Stimulated activated CD8-positive, alpha-beta memory T cell treated with anti-CD3 and anti-CD28 coated beads, Interleukin-2, amount 100 ng/mL, for 48 hours (primary cell): ENCODE results near the gene TMEM163.
"Not testable (repeated sequence)": the region's sequence is repeated elsewhere in the genome, so short reads cannot be mapped to it uniquely, and the experiment has no call there.

Experiments
- DNase-seq, 2 donors: peaks; one replicate each; pipeline ENCODE4 v3.0.0-alpha.2; 2020; ENCODE audit warnings: low read depth in 2 of 2

TMEM163 gene

DNA sequence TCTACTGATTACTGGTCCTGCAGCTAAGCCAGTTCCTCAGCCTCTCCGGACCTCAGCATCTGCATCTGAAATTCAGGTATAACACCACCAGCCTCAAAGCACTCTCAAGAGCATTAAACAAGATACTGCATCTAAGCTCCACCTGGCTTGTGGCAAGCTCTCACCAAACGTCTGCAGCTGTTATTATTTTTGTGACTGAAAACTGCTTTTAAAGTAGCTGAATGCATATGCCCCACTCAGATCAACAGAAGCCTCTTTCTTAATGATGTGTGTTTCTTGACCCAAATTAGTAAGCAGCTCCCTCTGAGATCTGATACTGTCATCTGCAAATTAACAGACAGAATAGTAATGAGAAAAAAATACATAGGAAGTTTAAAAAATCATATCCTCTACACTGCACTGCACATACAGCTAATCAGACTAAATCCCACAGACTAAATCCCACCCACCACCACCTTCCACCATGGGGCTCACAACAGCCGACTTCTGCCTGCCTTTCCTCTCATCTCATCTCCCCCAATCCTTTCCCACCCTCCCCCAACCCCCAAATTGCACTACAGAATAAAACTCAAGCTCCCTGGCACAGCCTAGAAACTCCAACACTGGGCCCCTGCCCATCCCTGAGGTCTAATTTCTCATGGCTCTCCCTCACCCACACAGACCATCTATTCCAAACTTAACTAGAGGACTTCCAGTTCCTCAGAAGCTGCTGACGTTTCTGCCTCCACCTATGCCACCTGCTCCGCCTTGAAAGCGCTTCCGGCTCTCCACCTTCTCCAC lies 52.9 kb downstream of the TMEM163 start:
- DNase-seq: no peak

GRCh38 chr2:134663451-134664450 lies 55.0 kb downstream of the TMEM163 start:
- DNase-seq: no peak

DNA sequence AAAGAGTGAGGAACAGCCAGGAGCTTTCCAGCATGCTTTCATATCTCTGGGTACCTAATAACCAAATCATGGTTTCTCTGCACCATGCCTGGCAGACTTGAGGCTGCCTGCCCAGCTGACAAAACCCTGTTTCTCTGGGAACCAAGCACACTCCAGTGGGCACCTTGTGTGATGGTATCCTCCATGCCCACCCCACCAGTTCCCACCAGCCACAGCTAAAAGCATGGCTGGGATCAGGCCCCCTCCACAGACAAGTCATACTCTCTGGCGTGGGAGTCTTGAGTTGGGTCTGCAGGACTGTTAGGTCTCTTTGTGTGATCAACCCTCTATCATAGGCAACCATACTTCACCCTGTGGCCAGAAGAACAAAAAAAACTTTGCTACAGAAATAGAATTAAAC lies 56.0 kb downstream of the TMEM163 start:
- no peak for DNase-seq

DNA sequence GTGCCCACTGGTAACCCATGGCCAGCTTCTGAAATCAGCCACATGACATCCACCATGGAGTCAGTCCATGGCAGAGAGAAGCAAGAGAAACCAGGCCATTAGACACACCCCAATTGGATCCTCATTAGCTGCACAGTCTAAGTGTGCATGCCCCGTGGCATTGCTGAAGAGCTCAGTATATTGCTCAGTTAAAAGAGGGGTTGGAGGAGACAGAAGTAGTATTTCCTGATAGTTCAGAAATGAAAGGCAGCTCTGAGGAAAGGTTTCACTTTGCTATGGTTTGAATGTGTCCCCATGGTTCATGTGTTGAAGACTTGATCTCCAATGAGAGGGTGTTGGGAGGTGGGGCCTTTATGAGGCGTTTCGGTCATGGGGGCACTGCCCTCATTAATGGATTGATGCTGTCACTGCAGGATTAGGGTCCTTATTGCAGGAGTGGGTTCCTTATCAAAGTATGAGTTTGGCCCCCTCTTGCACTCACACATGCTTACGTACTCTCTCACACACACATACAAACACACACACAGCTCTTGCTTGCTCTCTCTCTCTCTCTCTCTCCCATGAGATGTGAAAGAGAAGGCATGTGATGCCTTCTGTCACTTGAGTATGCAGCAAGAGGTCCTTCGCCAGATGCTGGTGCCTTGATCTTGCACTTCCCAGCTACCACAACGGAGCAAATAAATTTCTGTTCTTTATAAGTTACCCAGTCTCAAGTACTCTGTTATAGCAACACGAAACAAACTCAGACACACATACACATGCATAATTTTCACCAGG lies 58.0 kb downstream of the TMEM163 start:
- DNase-seq: no peak

- no peak for DNase-seq
Measured at GRCh38 chr2:134659724-134660123, 59.1 kb downstream of the TMEM163 start.

- DNase-seq: no peak
Measured at GRCh38 chr2:134657650-134658250, 61.0 kb downstream of the TMEM163 start.

- DNase-seq: not testable (repeated sequence)
Measured at GRCh38 chr2:134656391-134656790, 62.4 kb downstream of the TMEM163 start.

DNA sequence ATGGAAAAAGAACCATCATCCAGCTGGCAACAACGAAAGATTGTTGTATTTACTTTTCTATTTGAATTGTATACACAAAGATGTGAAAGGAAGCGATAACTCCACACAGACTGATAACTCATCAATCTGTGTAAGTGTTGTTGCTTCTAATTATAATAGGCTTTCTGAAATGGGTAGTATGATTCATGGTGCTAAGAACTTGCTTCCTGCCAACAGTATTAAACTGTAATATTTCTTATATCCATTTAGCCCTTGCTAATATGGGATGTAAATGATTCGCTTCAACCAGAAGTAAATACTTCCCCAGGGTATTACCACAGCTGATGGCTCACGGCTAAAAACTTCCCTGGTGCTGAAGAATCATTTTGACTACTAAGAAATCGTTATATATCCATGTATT lies 70.2 kb downstream of the TMEM163 start:
- no peak for DNase-seq

GRCh38 chr2:134647607-134648256 lies 71.1 kb downstream of the TMEM163 start:
- DNase-seq: no peak

DNA sequence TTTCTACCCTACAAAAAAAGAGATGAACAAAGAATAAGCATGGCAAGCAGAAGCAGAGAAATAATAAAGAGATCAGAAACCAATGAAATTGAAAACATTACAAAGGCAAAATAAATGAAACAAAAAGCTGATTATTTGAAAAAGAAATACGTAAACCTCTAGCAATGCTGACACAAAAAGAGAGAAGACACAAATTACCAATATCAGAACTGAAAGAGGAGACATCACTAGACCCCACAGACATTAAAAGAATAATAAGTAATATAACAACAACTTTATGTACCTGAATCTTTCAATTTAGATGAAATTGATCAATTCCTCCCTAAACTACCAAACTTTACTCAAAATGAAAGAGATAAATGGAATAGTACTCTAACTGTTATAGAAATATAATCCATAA lies 75.9 kb downstream of the TMEM163 start:
- DNase-seq: no peak

- no peak for DNase-seq
Measured at GRCh38 chr2:134640494-134640893, 78.3 kb downstream of the TMEM163 start.

DNA sequence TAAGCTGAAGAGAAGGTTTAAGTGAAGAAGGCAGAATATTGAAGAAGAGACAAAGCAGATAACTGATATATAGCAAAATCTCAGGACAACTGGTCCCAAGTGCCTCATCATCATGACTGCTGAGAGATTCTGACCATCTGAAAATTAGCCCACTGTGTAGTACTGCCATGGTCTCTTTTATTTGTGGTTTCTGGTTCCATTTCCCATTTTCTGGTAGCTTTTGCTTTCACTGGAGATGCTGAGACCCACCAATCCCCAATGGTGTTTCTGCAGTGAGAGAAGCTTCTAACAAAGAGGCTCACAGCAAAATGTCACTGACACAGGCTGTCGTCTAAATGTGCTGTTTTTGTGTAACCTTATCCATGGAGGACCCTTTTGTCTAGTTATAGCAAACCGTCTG lies 79.5 kb downstream of the TMEM163 start:
- no peak for DNase-seq

DNA sequence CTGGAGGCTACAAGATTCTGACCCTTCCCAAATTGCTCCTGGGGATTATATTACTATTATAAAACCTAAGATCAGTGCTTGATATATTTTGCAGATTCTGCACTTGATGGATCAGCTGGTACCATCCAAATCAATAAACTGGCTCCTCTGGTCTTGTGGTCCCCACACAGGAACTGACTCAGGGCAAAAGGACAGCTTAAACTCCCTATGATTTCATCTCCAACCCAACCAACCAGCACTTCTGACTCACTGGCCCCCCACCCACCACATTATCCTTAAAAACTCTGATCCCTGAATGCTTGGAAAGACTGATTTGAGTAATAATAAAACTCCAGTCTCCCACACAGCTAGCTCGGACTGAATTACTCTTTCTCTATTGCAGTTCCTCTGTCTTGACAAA lies 82.1 kb downstream of the TMEM163 start:
- DNase-seq: no peak

DNA sequence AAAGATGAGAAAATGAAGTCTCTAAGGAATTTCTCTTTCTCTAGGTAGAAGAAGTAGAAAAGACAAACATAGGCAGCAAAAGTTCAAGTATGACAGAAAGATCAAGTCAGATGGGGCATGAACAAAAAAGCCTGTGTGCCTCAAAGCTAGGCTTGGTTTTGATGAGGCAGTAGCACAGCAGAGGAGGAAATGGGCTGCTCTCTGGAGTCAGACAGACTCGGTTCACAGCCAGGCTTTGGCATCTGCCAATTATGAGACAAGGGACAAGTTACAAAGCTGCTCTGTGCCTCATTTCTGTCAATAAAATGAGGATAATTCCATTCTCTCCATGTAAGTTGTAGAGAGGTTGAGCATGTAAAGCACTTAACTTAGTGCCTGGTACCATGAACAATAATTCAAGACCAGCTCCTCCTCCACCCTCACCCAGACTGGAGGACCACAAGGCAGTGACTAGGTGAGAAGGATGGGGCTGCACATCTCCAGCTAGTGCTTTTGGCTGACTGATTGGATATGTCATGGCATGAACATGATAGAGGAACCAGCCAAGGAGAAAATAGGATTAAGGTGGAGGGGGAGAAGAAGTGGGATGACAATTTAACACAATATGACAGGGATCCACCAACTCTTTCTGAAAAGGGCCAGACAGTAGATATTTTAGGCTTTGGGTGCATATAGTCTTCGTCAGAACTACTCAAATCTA lies 84.6 kb downstream of the TMEM163 start:
- no peak for DNase-seq

DNA sequence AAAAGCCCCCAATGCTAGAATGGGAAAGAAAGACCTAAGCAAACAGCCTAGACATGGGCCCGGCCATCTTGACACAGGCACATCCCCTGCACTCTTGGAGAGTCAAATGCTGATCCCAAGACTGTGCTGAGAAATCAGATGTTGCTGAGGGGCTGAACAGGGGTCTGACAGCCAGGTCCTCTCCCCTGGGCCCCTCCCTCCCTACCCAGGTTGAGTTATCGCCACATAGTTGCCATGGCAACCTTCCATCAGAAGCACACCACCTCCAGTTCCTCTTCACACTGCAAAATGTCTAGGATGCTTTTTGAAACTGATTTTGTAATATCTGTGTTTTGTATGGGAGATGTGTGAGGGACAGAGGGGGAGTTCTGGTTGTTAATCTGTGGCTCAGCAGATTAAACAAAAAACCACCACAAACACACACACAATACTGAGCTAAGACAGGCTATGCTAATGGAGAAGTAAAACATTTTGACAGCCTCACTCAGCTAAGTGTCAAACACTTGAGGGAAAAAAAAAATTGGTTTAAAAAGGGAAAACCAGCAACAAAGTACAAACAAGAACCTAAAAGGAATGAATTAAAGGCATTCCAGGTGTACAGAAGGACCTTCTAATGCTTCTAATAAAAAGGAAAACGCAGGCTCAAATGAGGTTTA lies 88.2 kb downstream of the TMEM163 start:
- no peak for DNase-seq

DNA sequence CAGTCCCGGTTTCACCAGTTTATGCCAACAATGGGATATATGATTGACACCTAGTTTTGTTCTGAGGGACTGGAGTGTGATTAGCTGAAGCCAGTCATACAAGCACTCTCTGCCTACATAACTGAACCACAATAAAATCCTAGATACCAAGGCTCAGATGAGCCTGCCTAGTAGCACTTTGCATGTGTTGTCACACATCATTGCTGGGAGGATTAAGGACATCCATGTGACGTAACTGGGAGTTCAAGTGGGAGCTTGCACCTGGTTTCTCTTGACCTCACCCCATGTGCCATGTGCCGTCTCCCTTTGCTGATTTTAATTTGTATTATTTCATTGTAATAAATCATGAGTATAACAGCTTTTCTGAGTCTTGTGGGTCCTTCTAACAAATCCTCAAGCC lies 90.3 kb downstream of the TMEM163 start:
- no peak for DNase-seq

DNA sequence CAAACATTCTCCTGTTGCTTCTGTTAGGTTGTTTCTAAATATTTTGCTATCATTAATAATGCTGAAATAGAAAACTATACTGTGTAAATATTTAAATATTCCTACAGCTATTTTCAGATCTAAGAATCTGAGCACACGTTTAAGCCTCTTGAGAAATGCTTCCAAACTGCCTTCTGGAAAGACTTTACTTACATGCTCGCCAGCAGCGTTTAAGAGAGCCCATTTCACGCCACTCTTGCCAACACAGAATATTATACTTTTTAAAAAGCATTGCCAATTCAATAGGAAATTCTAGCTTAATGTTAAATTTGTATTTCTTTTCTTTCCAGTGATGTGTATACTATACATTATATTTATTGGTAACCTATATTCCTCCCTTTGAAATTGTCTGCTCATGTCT lies 92.0 kb downstream of the TMEM163 start:
- DNase-seq: no peak

DNA sequence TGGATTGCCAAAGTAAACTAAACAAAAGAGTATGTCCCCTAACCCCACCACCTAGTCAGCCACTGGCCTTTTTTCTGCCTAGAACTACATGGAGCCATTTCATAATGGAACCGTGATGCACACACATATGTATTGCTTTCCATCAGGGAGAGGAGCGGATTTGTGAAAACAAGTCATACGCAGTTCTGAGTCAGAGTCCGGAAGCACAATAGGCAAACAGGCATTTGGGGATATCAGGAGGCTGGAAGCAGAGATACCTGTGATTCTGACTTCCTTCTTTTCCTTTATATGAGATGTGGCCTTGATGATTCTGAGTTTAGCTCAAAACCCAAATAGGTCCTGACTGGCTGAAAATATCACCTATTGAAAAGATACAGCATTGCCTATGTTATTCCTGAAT lies 93.5 kb downstream of the TMEM163 start:
- DNase-seq: no peak

DNA sequence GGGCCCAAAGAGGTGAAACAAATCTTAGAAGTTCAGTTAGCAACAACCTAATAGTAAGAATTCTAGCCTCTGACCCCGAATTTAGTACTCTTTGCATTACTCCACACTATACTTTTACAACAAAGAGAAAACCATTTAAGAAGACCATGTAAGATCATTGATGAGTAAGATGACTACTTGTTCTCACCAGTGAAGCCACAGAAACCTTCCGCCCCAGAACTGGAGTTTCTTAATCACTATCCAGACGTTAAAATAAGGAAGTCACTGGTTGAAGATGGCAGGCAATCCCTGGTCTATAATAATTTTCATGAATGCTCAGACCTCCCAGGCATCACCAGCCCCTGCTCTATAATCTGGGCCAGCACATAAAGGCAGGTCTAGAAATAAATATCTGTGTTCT lies 95.0 kb downstream of the TMEM163 start:
- peak; percentile 18 to 19 for DNase-seq

GRCh38 chr2:134623046-134623445 lies 95.8 kb downstream of the TMEM163 start:
- DNase-seq: no peak
